ENCODE measurements around the gene GALK2.
A peak's percentile ranks its signal among the peaks of the same experiment; 100 is the strongest.
"Not testable (repeated sequence)": the region's sequence is repeated elsewhere in the genome, so short reads cannot be mapped to it uniquely, and the experiment has no call there.

Gene GALK2

GRCh38 chr15:49225572-49226281 lies 55.7 kb downstream of the GALK2 start:
- DNase-seq: no peak

- no peak for DNase-seq
Measured at GRCh38 chr15:49227602-49228001, 57.6 kb downstream of the GALK2 start.

DNA sequence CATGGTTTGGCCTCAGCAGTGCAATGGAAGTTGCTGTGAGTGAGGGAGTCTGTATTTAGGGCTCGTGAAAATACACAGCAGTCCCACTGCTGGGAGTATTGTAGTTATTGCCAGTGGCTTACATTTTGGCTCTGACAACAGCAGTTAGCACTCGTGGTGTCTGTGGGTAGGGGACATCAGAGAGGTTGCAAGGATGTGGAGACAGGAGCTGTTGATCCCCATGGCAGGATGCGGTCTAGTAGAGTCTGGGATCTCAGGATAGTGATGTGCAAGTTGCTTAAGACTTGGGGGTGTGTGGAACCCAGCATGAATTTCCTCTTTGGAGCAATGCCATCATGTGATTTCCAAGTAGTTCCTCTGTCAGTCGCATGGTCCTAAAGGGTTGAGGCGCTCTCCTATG lies 59.9 kb downstream of the GALK2 start:
- DNase-seq: no peak

DNA sequence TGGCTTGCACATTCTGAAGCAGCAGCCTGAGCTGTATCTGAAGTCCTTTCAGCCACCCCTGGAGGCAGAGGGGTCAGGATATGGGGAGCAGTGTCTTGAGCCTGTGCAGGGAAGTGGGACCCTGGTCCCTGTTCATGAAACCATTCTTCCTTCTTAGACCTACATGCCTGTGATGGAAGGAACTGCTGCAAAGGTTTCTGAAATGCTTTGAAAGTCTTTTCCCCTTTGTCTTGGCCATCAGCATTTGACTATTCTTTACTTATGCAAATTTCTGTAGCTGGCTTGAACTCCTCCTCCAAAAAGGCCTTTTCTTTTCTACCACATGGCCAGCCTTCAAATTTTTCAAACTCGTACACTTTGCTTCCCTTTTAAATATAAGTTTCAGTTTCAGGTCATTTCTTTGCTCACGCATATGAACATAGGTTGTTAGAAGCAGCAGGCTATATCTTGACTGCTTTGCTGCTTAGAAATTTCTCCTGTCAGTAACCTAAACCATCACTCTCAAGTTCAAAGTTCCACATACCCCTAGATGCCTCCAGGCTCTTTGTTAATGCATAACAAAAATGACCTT lies 62.3 kb downstream of the GALK2 start:
- DNase-seq: no peak

GRCh38 chr15:49235446-49236124 lies 65.5 kb downstream of the GALK2 start:
- peak; percentile 30 for DNase-seq

DNA sequence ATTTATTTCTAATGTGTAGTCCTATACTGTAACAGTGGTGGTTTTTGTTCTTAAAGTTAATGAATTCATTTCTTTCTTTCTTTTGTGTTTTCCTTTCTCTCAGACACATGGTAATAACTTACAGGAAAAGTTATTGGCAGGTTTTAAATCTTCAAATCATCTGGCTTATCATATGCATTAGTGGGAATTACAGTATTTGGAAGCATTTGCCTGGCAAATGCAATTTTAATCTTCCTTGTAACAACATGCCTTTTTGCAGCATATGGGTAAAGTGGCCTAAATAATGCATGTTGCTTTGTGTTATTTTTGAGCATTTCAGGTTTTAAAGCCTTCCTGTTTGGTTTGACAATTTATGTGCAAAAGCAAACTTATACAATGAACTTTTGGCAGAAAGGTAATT lies 66.8 kb downstream of the GALK2 start:
- DNase-seq: no peak

GRCh38 chr15:49238342-49238741 lies 68.3 kb downstream of the GALK2 start:
- no peak for DNase-seq

- DNase-seq: no peak
Measured at GRCh38 chr15:49239105-49239504, 69.1 kb downstream of the GALK2 start.

DNA sequence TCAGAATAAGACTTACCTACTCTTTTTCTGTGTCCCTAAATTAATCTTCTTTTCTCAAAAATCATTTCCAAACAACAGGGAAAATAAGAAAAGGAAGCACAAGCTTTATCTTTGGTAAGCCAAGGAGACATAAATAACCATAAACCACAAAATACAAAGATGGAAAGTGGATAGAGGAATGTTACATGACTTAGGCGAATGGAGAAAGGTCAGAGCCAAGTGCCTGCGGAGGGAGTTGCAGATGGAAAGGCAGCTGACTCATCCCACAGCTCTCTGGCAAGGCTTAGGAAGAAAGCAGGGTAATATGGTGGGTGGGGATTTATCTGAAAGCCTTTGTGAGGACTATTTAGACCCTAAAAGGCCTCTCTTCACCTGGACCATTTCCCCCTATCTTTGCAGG lies 72.8 kb downstream of the GALK2 start:
- no peak for DNase-seq

GRCh38 chr15:49247556-49248110 lies 77.6 kb downstream of the GALK2 start:
- DNase-seq: no peak

DNA sequence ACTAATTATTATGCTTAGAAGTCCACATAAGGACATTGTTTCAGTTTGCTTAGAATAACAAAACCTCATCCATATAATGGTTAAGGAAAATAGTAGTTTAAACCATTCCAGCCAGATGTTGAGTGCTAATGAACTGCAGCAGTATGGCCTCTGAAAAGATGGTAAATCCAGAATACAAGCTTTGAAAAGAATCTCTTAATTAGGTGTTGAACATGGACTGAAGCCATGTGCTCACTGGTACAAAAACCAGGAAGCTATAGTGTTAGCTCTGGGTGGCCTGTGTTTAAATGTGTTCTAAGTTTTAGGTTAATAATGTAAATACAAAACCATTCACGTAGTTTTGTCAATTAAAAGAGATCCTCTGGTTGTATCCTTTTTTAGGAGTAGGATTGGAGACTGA lies 78.2 kb downstream of the GALK2 start:
- no peak for DNase-seq

GRCh38 chr15:49255966-49256759 lies 86.1 kb downstream of the GALK2 start:
- DNase-seq: no peak

GRCh38 chr15:49265117-49265516 lies 95.1 kb downstream of the GALK2 start:
- not testable (repeated sequence) for DNase-seq

DNA sequence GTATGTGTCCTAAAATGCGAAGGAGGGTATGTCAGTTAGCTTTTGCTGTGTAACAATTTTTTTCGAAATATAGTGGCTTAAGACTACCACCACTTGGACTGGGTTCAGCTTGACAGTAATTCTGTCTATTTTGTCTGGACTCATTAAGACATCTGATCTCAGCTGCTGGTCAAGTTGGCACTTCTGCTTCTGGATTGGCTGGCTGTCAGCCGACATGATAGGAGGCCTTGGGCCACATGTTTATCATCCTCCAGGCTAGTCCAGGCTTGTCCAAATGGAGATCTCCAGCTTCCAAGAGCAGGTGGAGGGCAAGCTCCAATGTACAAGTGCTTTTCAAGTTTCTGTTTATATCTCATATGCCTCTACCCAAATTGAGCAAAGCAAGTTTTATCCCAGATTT lies 95.9 kb downstream of the GALK2 start:
- no peak for DNase-seq

GRCh38 chr15:49270541-49271421 lies 100.7 kb downstream of the GALK2 start:
- no peak for DNase-seq

DNA sequence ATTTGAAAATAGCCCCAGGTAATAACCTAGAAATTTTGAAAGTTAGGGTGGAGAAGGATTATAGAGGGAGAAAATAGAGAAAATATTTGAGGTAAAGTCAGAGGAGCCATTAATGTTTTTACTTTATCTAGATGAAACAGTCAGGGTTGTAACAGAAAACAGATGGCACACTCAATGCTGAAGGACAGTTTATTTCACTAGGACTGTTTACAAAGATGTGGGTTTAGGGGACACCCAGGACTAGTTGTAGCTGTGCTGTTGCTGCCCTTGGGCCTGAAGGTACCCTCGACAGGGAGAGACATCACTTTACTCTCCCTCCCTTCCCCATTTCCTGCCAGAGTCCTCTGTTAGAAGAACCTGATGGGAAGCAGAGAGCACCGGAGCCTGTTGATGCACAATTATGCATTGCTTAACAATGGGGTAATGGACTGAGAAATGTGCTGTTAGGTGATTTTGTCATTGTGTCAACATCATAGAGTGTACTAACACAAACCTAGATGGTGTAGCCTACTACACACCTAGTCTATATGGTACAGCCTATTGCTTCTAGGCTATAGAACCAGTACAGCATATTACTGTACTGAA lies 103.8 kb downstream of the GALK2 start:
- no peak for DNase-seq

- no peak for DNase-seq
Measured at GRCh38 chr15:49278751-49279150, 108.7 kb downstream of the GALK2 start.

DNA sequence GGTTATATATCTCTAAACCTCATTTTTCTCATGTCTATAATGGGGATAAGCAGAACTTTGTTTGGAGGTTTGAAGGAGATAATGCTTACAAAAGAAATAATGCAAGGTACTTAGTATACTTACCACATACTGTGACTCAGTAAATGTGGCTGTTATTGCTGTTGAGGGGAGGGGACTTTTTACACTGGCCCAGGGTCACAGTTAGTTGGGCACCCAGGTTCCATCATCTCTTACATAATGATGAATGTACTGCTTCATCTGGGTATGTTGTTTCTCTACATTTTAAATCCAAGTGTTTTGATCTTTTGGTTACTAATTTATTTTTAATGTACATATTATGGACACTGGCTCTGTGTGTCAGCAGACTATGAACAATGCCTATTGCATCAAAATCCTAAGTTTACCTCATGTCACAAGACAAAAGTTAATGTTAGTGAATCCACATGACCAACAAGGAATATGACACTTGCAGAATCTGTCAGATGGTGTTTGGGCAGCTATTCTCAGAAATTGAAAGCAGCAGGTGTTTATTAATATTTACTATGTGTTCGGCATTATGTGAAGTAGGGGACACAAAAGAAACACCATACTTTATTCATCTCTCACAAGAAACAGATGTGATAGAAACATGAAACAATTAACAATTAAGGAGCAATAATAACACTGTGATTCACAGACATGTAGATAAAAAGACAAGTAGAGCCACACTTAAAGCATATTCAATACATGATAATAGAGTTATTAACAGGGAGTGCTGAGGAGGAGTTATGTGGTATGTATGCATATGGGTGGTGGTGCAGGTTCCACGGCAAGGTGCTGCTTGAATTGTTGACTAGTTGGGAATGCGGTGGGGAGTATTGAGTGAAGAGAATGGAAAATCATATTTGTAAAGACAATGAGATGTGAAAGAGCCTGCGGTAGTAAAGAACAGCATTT lies 109.7 kb downstream of the GALK2 start:
- DNase-seq: no peak

DNA sequence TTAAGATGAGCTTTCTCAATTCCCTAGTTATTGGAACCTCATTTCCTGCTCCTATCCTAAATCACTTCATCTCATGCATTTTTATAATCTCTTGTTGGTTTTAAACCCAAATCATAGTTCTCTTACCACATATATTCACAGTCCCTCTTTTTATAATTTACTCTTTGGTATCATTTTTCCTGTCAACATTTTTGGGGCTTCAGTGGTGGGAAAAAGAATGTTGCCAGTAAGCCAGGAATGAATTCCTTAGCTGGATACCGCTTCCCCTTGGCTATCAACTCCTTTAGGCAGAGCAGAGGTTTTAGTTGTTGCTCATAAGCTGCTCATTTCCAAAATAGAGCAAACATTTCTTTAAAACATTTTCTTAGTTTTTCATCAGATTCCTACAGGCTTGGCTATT lies 112.3 kb downstream of the GALK2 start:
- DNase-seq: no peak

DNA sequence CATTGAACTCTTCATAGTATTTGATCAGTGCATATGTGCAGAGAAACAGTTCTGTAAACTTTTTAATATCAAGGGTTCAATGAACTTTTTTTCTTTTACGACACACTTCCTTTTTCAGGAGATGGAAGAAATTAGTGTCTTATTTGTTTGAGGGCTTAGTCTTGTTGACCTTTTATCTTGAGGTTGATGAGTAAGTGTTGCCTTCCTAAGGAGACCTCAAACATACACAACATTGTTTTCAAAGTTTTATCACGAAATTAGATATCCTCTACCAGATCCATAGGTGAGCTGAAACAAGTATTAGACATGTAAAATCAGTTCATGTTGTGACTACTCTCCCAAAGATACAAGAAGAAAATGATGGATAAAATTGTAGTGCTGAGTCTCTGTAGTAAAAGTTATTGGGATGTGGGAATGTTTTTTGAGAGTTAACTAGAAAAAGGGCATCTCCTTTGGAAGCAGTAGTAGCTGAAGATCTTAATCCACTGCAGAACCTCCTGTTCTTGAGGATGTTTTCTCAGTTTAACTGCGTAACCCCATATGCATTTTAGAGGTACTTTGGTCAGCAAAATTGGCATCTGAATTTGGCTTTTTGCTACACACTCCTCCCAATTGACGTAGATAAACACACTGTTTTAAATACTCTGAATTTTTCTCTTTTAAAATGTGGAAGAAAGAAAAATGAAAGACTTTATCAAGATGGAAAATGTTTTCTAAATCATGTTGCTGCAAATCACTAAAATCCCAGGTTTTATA lies 116.8 kb downstream of the GALK2 start:
- no peak for DNase-seq

Data from activated T-cell treated with anti-CD3 and anti-CD28 coated beads, Interleukin-2, amount 50 U/mL, for 1 hour (primary cell).